Epithelial cell of esophagus (primary cell): Measurements from ENCODE around the gene PXT1.
"Not testable (repeated sequence)": the region's sequence is repeated elsewhere in the genome, so short reads cannot be mapped to it uniquely, and the experiment has no call there.

Experiments used
- DNase-seq: peaks from one replicate; pipeline ENCODE4 v3.0.0; 2010; ENCODE audit warnings: low read depth
- H3K4me3 ChIP-seq: 2 replicates; pipeline ENCODE4 v1.5.1; 2011; ENCODE audit warnings: mild to moderate bottlenecking, low read length, control low read depth
- TF ChIP-seq, protein P1 (sequence below): IDR thresholded peaks from 2 replicates; pipeline ENCODE4 v1.5.1; 2011; ENCODE audit warnings: low read depth, mild to moderate bottlenecking, low read length, control low read depth, inconsistent platforms; ENCODE audit not compliant: insufficient read depth; ENCODE audit errors: missing control alignments

Gene PXT1

DNA sequence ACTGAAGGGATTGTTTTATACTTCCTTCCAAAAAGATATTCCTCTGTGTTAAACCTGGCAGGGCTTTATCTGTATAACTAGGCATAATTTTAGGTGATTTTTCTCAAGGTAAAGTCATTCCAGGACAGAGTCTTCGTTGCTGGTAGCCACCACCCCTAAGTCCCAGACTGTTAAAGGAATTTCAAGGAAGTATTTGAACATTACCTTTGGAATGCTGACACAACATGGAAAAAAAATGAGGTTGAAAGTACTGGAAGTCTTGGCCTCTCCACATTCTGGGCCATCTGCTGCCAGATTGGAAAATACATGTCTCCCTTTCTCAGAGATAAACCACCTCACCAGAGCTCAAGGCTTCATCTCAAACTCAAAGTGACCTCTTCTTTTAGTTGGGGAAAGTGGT, 28.2 kb downstream of the PXT1 start:
- TF ChIP-seq, protein P1, sequence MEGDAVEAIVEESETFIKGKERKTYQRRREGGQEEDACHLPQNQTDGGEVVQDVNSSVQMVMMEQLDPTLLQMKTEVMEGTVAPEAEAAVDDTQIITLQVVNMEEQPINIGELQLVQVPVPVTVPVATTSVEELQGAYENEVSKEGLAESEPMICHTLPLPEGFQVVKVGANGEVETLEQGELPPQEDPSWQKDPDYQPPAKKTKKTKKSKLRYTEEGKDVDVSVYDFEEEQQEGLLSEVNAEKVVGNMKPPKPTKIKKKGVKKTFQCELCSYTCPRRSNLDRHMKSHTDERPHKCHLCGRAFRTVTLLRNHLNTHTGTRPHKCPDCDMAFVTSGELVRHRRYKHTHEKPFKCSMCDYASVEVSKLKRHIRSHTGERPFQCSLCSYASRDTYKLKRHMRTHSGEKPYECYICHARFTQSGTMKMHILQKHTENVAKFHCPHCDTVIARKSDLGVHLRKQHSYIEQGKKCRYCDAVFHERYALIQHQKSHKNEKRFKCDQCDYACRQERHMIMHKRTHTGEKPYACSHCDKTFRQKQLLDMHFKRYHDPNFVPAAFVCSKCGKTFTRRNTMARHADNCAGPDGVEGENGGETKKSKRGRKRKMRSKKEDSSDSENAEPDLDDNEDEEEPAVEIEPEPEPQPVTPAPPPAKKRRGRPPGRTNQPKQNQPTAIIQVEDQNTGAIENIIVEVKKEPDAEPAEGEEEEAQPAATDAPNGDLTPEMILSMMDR, result no peak
- no peak for DNase-seq
- no peak overlapping the region for H3K4me3 ChIP-seq

DNA sequence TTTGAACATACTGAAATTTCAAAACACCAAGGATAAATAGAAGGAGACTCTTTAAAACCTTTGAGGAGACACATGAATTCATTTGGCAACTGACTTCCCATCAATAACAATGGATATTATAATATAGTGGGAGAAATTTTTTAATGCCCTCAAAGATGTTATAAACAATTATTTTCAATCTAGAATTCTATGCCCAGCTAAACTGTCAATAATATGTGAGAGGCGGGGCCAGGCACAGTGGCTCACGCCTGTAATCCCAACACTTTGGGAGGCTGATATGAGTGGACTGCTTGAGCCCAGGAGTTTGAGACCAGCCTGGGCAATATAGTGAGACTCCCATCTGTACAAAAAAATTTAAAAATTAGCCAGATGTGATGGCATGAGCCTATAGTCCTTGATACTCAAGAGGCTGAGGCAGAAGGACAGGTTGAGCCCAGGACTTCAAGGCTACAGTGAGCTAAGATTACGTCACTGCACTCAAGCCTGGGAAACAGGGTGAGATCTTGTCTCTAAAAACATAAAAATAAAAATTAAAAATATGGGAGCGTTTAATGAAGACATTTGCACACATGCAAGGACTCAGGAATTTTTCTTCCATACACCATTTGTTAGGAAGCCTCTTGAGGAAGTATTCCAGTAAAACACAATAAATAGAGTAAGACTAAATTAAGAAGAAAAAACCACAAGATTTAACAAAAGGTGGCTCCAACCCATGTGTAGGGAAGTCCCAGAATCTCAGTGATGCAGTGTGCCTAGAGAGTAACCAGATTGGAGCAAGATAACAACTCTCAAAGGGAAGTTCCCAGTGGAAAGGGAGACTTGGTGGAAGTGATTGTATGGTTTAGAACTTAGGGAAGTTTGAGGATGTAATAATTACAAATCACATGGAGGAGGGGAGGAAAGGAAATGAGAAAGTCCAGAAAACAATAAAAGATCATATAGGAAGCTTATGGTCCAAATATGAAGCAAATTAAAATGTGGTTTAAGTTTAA, 28.9 kb downstream of the PXT1 start:
- DNase-seq, result no peak
- H3K4me3 ChIP-seq, result no peak overlapping the region
- TF ChIP-seq, protein P1, result no peak

DNA sequence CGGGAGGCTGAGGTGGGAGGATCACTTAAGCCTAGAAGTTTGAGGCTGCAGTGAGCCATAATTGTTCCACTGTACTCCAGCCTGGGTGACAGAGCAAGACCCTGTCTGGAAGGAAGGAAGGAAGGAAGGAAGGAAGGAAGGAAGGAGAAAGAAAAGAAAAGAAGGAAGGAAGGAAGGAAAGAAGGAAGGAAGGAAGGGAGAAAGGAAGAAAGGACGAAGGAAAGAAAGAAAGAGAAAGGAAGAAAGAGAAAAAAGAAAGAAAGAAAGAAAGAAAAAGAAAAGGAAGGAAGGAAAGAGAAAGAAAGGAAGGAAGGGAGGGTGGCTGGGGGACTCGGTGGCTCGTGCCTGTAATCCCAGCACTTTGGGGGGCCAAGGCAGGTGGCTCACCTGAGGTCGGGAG, 32.9 kb downstream of the PXT1 start:
- DNase-seq, H3K4me3 ChIP-seq: not testable (repeated sequence)

DNA sequence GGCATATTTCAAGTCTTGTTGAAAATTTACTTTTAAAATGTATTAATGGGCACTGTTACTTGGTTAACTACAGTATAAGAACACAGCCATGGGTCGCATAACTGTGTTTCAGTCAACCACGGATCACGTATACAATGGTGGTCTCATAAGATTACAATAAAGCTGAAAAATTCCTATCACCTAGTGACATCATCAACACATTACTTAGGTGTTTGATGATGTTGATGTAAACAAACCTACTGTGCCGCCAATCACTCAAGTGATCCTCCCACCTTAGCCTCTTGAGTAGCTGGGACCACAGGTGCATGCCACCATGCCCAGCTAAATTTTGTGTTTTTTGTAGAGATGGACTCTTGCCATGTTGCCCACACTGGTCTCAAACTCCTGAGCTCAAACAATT, 38.5 kb downstream of the PXT1 start:
- no peak for DNase-seq
- TF ChIP-seq, protein P1, result no peak
- H3K4me3 ChIP-seq, result no peak overlapping the region

DNA sequence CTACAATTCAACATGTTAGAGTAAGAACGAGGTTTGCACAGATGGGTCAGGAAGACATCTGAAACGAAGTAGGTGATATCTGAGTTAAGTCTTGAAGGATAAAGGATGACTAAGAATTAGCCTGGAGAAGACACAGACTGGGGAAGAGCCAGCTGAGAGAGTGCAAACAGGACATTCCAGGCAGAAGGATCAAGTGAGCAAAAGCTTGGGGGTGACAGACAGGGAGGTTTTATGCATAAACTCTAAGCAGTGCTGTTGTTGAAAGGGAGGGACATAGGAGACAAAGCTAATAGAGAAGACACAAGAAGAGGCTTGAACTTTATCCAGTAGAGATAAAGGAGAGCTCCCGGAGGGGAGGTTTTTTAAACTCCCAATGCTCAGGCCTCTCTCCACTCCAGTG, 40.2 kb downstream of the PXT1 start:
- TF ChIP-seq, protein P1, result no peak

DNA sequence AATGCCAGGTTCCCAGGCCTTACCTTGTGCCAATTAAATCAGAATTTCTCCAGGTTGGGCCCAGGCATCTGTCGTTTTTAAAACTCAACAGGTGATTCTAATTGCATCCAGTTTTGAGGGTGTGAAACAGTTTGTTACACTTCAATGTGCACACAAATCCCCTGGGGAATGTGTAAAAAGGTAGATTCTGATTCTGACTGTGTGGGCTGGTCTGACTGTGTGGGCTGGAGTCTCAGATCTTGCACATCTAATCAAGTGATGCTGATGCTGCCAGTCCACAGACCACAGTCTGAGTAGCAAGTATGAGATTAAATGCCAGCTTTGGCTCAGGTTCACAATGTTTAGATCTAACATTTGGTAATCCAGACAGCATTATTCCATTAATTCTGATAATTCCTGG, 42.7 kb downstream of the PXT1 start:
- H3K4me3 ChIP-seq, result no peak overlapping the region
- DNase-seq, result no peak
- TF ChIP-seq, protein P1, result no peak

More for the DNA sequence above, 40.2 kb downstream of the PXT1 start:
- no peak for DNase-seq
- H3K4me3 ChIP-seq, result no peak overlapping the region

DNA sequence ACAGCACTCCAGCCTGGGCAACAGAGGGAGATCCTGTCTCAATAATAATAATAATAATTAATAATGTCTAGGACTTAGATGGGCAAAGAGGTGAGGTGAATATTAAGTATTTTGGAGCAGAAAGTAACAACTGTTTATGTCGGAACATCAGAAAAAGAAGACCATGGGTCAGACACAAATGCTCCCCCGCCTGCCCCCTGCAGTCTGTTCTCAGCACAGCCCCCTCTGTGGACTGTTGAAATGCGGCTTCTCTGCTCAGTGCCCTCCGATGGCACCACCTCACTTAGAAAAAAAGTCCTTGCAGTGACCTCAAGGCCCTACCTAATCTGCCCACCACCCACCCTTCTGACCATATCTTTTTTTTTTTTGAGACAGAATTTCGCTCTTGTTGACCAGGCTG, 50.0 kb downstream of the PXT1 start:
- DNase-seq, result no peak
- TF ChIP-seq, protein P1, result no peak
- H3K4me3 ChIP-seq, result no peak overlapping the region
